Uterus (tissue), 4 donors: ENCODE results near the gene CEP131. TPM values are rescaled to one million over a fixed set of nuclear protein-coding genes. Genes with fewer than 3 reads are reported as not detected.
"Not testable (repeated sequence)": the region's sequence is repeated elsewhere in the genome, so short reads cannot be mapped to it uniquely, and the experiment has no call there.

ENCODE experiments used
- DNase-seq, 2 donors: peaks; one replicate each; pipeline ENCODE4 v3.0.0-alpha.2; 2019 to 2020
- H3K27ac ChIP-seq, 2 donors: fragments of 200-600 bp; sonication (generic); 1 replicate in 1 of 2; 2 replicates in 1 of 2; pipeline ENCODE4 v1.5.1; 2016 to 2018
- H3K27me3 ChIP-seq, 2 donors: fragments of 200-600 bp; sonication (generic); one replicate each; pipeline ENCODE4 v1.5.1; 2018 to 2019; ENCODE audit warnings: control low read depth in 1 of 2
- H3K36me3 ChIP-seq, 2 donors: fragments of 200-600 bp; sonication (generic); one replicate each; pipeline ENCODE4 v1.5.1; 2019; ENCODE audit warnings: control low read depth in 1 of 2
- H3K4me1 ChIP-seq, 2 donors: fragments of 200-600 bp; sonication (generic); one replicate each; pipeline ENCODE4 v1.5.1; 2018 to 2019; ENCODE audit warnings: control low read depth in 1 of 2
- H3K4me3 ChIP-seq, 2 donors: fragments of 200-600 bp; sonication (generic); 1 replicate in 1 of 2; 2 replicates in 1 of 2; pipeline ENCODE4 v1.5.1; 2018 to 2019; ENCODE audit warnings: mild to moderate bottlenecking in 1 of 2
- H3K9me3 ChIP-seq, 2 donors: fragments of 200-600 bp; sonication (generic); one replicate each; pipeline ENCODE4 v1.5.1; 2019; ENCODE audit warnings: control low read depth in 1 of 2
- POLR2A ChIP-seq, 2 donors: fragments of 450-650 bp; IDR thresholded peaks; one replicate each; pipeline ENCODE4 v1.6.1; 2016; ENCODE audit warnings: antibody characterized with exemption in 2 of 2, mild to moderate bottlenecking in 1 of 2, moderate library complexity in 1 of 2
- intact Hi-C: fragments of 100-400 bp; cut with DNase I; formaldehyde crosslinking; loops from one replicate; pipeline ENCODE4 v1.15.1; 2023; ENCODE audit warnings: low total_unique reads
- total RNA-seq, 4 donors: library from RNA; depleted of rRNA in 3 of 4; stranded (reverse); fragments of >200 nt in 3 of 4; gene quantifications; one replicate each; pipeline versions ENCODE4 v1.1.0 to v1.2.4, GENCODE V29; 2014 to 2023
- TF ChIP-seq, protein P1 (sequence below), 4 experiments: fragments of 200-600 bp in 2 of 4; fragments of 450-650 bp in 2 of 4; sonication (generic) in 2 of 4; IDR thresholded peaks; one replicate each; pipeline ENCODE4 v1.5.1; 2016 to 2019; ENCODE audit warnings: antibody characterized with exemption in 4 of 4, mild to moderate bottlenecking in 2 of 4, moderate library complexity in 1 of 4
- donor health status: DM: yes; HTN: yes; CAD: no.

CEP131 gene
- total RNA-seq, 4 donors from 2014 or later = 2.9 to 13.3 (median 10.0) TPM

DNA sequence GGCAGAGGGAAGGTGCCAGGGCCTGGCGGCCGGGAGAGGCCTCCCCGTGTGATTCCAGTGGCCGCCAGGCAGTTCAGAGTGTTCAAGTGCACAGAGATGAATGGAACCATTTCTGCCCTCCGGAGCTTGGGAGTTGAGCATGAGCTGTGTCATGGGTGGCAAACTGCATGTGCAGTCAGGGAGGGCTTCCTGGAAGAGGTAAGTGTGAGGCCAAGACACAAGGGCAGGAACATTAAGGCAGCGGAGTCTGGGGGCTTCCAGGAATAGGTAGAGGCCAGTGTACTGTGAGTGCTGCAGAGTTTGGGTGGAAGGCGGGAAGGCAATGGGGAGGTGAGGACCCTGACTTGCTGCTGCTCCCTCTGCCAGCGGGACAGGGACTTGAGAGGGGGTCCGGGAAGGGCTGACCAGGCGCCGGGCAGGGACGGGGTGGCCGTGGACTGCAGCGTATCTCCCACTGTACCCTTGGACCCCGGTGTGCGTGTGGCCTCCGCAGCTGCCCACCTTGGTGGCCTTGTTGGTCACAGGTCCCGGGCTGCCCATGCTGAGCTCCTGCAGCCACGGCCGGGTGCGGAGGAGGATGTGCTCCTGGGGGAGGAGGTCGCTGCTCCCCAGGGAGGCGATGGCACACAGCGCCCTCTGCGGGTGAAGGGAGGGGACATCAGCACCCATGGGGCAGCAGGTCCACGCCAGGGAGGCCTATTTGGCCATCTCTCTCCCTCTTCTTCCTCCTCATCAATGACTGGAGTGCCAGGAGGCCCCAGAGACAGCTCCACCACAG lies 7.5 kb upstream of the CEP131 start:
- H3K27ac ChIP-seq = no peak overlapping the region
- no peaks in the 10 kb centered on the region for H3K36me3 ChIP-seq
- no peak overlapping the region for H3K4me3 ChIP-seq
- TF ChIP-seq, protein P1, sequence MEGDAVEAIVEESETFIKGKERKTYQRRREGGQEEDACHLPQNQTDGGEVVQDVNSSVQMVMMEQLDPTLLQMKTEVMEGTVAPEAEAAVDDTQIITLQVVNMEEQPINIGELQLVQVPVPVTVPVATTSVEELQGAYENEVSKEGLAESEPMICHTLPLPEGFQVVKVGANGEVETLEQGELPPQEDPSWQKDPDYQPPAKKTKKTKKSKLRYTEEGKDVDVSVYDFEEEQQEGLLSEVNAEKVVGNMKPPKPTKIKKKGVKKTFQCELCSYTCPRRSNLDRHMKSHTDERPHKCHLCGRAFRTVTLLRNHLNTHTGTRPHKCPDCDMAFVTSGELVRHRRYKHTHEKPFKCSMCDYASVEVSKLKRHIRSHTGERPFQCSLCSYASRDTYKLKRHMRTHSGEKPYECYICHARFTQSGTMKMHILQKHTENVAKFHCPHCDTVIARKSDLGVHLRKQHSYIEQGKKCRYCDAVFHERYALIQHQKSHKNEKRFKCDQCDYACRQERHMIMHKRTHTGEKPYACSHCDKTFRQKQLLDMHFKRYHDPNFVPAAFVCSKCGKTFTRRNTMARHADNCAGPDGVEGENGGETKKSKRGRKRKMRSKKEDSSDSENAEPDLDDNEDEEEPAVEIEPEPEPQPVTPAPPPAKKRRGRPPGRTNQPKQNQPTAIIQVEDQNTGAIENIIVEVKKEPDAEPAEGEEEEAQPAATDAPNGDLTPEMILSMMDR (IDR thresholded peaks at IDR 0.05) = no peak
- no peak for TF ChIP-seq POLR2A (IDR thresholded peaks at IDR 0.05)
- intact Hi-C loops = no loop called here
- no peak for DNase-seq
- no peaks in the 10 kb centered on the region for H3K27me3 ChIP-seq
- H3K4me1 ChIP-seq = no peaks in the 10 kb centered on the region
- H3K9me3 ChIP-seq = no peaks in the 10 kb centered on the region

DNA sequence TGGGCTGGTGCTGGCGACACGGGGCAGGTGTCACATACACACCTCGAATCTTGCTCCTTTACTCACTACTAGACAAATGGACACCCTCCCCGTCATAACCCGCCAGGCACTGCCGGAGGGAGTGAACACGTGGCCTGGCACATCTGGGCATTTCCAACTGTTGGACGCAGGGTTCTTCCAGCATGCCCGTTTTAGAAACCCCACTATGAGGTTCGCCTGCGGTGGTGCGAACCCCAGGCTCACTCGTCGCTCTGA lies 6.8 kb upstream of the CEP131 start:
- no peak for TF ChIP-seq POLR2A (IDR thresholded peaks at IDR 0.05)
- TF ChIP-seq, protein P1 (IDR thresholded peaks at IDR 0.05) = no peak
- intact Hi-C loops = no loop called here
- H3K4me1 ChIP-seq = no peaks in the 10 kb centered on the region
- H3K27me3 ChIP-seq = no peaks in the 10 kb centered on the region
- no peak overlapping the region for H3K4me3 ChIP-seq
- H3K9me3 ChIP-seq = no peaks in the 10 kb centered on the region
- H3K36me3 ChIP-seq = no peaks in the 10 kb centered on the region
- H3K27ac ChIP-seq = no peak overlapping the region
- DNase-seq = no peak

DNA sequence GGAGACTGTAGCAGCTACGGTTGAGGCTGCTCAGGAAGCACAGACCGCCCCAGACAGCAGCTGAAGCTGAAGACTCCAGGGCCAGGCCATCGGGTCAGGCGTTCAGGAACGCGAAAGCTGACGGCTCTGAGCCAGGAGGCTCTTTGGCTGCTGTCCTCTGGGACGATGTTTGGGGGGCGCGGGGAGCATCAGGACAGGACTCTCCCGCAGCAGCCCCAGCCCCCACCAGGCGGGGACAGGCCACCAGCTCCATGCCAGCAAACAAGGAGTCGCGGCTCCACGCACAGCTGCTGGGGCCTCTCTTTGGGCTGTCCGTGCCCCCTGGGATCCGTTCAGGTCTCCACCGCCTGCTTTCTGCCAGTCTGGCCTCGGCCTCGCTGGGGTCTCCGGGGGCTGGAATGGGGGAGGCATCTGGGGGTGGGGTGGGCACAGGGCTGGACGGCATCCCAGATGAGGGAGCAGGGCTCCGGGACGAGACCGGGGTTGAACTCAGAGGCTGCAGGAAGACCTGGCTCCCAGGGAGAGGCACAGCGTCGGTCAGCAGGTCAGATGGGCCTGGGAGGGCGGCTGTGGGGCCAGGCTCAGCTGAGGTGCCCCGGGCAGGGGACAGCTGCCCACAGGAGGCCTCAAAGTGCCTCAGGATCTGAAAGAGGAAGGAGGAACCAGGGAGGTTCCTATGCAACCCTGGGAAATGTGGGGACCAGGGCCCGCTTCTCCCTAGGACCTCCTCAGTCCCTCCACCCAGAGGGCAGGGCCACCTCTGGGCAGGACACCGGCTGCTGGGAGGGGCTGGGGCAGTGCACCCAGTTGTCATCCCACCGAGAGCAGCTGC lies 6.3 kb upstream of the CEP131 start:
- no peak for DNase-seq
- H3K27ac ChIP-seq = no peak overlapping the region
- H3K4me3 ChIP-seq = no peak overlapping the region
- no peaks in the 10 kb centered on the region for H3K4me1 ChIP-seq
- intact Hi-C loops = no loop called here
- no peaks in the 10 kb centered on the region for H3K36me3 ChIP-seq
- no peaks in the 10 kb centered on the region for H3K27me3 ChIP-seq
- no peaks in the 10 kb centered on the region for H3K9me3 ChIP-seq
- TF ChIP-seq POLR2A (IDR thresholded peaks at IDR 0.05) = no peak
- TF ChIP-seq, protein P1 (IDR thresholded peaks at IDR 0.05) = no peak

DNA sequence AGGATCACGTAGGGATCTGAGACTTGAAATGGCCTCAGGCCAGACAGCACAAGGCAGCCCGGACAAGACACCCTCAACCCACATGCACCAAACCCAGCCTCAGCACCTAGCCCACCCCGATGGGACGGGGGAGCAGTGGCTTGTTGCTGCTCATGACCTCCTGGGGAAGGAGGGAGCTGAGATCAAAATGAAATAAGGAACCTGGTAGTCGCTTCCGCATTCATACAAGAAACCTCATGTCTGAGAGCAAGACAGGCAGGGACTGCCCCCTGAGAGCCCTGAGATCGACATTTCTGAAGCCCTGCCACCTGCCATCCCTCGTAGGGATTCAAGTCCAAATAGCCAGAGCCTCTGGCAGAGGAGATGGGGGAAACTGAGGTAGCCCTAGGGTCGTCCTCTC lies 5.7 kb upstream of the CEP131 start:
- H3K4me1 ChIP-seq = no peaks in the 10 kb centered on the region
- no peaks in the 10 kb centered on the region for H3K9me3 ChIP-seq
- no peak overlapping the region for H3K27ac ChIP-seq
- intact Hi-C loops = no loop called here
- H3K4me3 ChIP-seq = no peak overlapping the region
- no peaks in the 10 kb centered on the region for H3K36me3 ChIP-seq
- DNase-seq = no peak
- no peak for TF ChIP-seq POLR2A (IDR thresholded peaks at IDR 0.05)
- TF ChIP-seq, protein P1 (IDR thresholded peaks at IDR 0.05) = no peak
- no peaks in the 10 kb centered on the region for H3K27me3 ChIP-seq

DNA sequence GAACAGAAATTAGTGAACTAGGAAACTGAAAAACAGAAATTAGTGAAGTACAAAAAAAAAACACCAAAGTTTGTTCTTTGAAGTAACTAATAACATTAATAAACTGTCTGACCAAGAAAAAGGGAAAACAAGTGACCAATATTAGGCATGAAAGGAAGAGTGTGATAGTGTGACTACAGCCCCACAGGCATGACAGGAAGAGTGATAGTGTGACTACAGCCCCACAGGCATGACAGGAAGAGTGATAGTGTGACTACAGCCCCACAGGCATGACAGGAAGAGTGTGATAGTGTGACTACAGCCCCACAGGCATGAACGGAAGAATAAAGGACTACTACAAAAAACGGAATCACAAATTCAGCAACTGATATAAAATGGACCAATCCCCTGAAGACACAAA lies 4.9 kb upstream of the CEP131 start:
- H3K4me1 ChIP-seq = not testable (repeated sequence)

More for the DNA sequence above, 4.9 kb upstream of the CEP131 start:
- intact Hi-C loops, H3K27me3 ChIP-seq, DNase-seq, H3K9me3 ChIP-seq, H3K27ac ChIP-seq, H3K36me3 ChIP-seq, H3K4me3 ChIP-seq: not testable (repeated sequence)
